K562 (cell line): ENCODE measurements around the gene ZNF584. TPM values are rescaled to one million over a fixed set of nuclear protein-coding genes. Genes with fewer than 3 reads are reported as not detected.
A peak's percentile ranks its signal among the peaks of the same experiment; 100 is the strongest.

Source experiments
- BRF2 ChIP-seq: IDR thresholded peaks from 3 replicates; pipeline ENCODE4 v1.6.1; 2011; ENCODE audit warnings: borderline replicate concordance, mild to moderate bottlenecking; ENCODE audit not compliant: insufficient read length, insufficient read depth
- GABPA ChIP-seq: fragments of 200-800 bp; sonication (Bioruptor generic); conservative IDR thresholded peaks from 2 replicates; pipeline ENCODE4 v1.6.1; 2016; ENCODE audit warnings: low read depth, missing genetic modification characterization, missing compliant biosample characterization
- HMGN3 ChIP-seq: IDR thresholded peaks from 2 replicates; pipeline ENCODE4 v1.6.1; 2011; ENCODE audit warnings: borderline replicate concordance, low read depth, mild to moderate bottlenecking, mixed read lengths, low read length; ENCODE audit not compliant: insufficient read length; ENCODE audit errors: extremely low read depth
- IRF9 ChIP-seq: fragments of 450-650 bp; IDR thresholded peaks from 2 replicates; pipeline ENCODE4 v1.6.1; 2016; ENCODE audit warnings: missing biosample characterization, missing genetic modification characterization
- MED1 ChIP-seq: sonication (generic); formaldehyde crosslinking; IDR thresholded peaks from 2 replicates; pipeline ENCODE4 v1.8.1; 2023; ENCODE audit warnings: missing genetic modification reagents, borderline replicate concordance
- NCOA1 ChIP-seq: fragments of 450-650 bp; IDR thresholded peaks from 2 replicates; pipeline ENCODE4 v1.6.1; 2016; ENCODE audit warnings: low read depth
- NONO ChIP-seq, 2 experiments: fragments of 200-400 bp in 1 of 2; fragments of 450-650 bp in 1 of 2; formaldehyde crosslinking in 1 of 2; IDR thresholded peaks; 2 replicates each; pipeline ENCODE4 v1.6.1; 2017; ENCODE audit warnings: low read depth in 2 of 2, mild to moderate bottlenecking in 2 of 2, moderate library complexity in 2 of 2, low read length in 1 of 2
- NR0B1 ChIP-seq: fragments of 450-650 bp; IDR thresholded peaks from one replicate; pipeline ENCODE4 v1.6.1; 2018; ENCODE audit warnings: mild to moderate bottlenecking, moderate library complexity; ENCODE audit not compliant: partially characterized antibody
- PHF8 ChIP-seq: fragments of 200-600 bp; sonication (generic); IDR thresholded peaks from 2 replicates; pipeline ENCODE4 v1.6.1; 2012; ENCODE audit warnings: mixed run types, mild to moderate bottlenecking, inconsistent platforms, low read length, moderate library complexity, borderline replicate concordance
- RAD51 ChIP-seq: fragments of 450-650 bp; IDR thresholded peaks from 2 replicates; pipeline ENCODE4 v1.7.1; 2016; ENCODE audit warnings: low read depth, mild to moderate bottlenecking, borderline replicate concordance
- RFX5 ChIP-seq: IDR thresholded peaks from 2 replicates; pipeline ENCODE4 v1.6.1; 2011; ENCODE audit warnings: low read depth, mild to moderate bottlenecking, improper control_type of control experiment, low read length
- SRSF1 ChIP-seq: fragments of 200-400 bp; formaldehyde crosslinking; IDR thresholded peaks from 2 replicates; pipeline ENCODE4 v1.6.1; 2017; ENCODE audit warnings: mild to moderate bottlenecking, low read depth, low read length, moderate library complexity
- TFE3 ChIP-seq: fragments of 450-650 bp; formaldehyde crosslinking; IDR thresholded peaks from 2 replicates; pipeline ENCODE4 v1.4.0; 2020; ENCODE audit warnings: mild to moderate bottlenecking, mixed read lengths
- ZNF644 ChIP-seq: fragments of 200-800 bp; sonication (Bioruptor generic); IDR thresholded peaks from 2 replicates; pipeline ENCODE4 v1.6.1; 2016; ENCODE audit warnings: low read depth, missing genetic modification characterization, missing compliant biosample characterization
- ZNF785 ChIP-seq: fragments of 250-450 bp; sonication (Bioruptor Pico); IDR thresholded peaks from 2 replicates; pipeline ENCODE4 v1.4.0; 2020; ENCODE audit warnings: mild to moderate bottlenecking
- polyA plus RNA-seq, 8 experiments: library from polyadenylated mRNA; depleted of rRNA in 4 of 8; stranded (reverse) in 5 of 8; unstranded in 3 of 8; fragments of >200 nt; fragmentation: Nextera tagmentation in 2 of 8; fragmentation: Illumina TruSeq in 1 of 8; extraction: Ambion mirVana in 2 of 8; extraction: Trizol in 1 of 8; gene quantifications; 2 replicates each; pipeline versions ENCODE4 v1.2.1 to v1.2.3, GENCODE V29; 2011 to 2014; ENCODE audit warnings: inconsistent platforms in 1 of 8, missing spikeins in 1 of 8
- total RNA-seq, 7 experiments: library from RNA; depleted of rRNA in 6 of 7; stranded (reverse); fragments of >200 nt in 6 of 7; fragmentation: Illumina TruSeq in 2 of 7; extraction: Trizol in 2 of 7; gene quantifications; 2 replicates each; pipeline versions ENCODE4 v1.2.1 to v1.2.3, GENCODE V29; 2011 to 2021; ENCODE audit warnings: low replicate concordance in 1 of 7
- TF ChIP-seq, protein P1 (sequence below): fragments of 250-450 bp; sonication (Bioruptor Pico); IDR thresholded peaks from 2 replicates; pipeline ENCODE4 v1.8.0; 2021; ENCODE audit warnings: borderline replicate concordance, mild to moderate bottlenecking, moderate library complexity; ENCODE audit not compliant: poor library complexity, severe bottlenecking

ZNF584 gene
- total and polyA plus RNA-seq, 9 of the 15 experiments (the other 6 are each of a cell fraction or from before 2014, with no cell fraction given), result 5.8 to 43.4 (median 24.6) TPM

- TF ChIP-seq ZNF644 (tag), result no peak
- peak; percentile 99 for TF ChIP-seq TFE3
- TF ChIP-seq, protein P1, sequence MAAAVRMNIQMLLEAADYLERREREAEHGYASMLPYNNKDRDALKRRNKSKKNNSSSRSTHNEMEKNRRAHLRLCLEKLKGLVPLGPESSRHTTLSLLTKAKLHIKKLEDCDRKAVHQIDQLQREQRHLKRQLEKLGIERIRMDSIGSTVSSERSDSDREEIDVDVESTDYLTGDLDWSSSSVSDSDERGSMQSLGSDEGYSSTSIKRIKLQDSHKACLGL (CRISPR knock-in tag), result no peak
- TF ChIP-seq HMGN3, result peak; percentile 32
- peak; percentile 99 for TF ChIP-seq RAD51
- peak; percentile 77; the same call in 1 of the 2 replicates for TF ChIP-seq PHF8
- TF ChIP-seq SRSF1, result no peak
- no peak for TF ChIP-seq NCOA1
- no peak for TF ChIP-seq BRF2
- no peak for TF ChIP-seq MED1
- TF ChIP-seq ZNF785 (CRISPR knock-in tag), result no peak
- TF ChIP-seq NR0B1, result no peak
- TF ChIP-seq IRF9 (tag), result no peak
- peak; percentile 13 to 65; a peak in 2 of 4 replicates for TF ChIP-seq NONO (IDR thresholded peaks at IDR 0.05; ENCODE audit: low read depth in 2 of 2, low read length in 1 of 2)
- no peak for TF ChIP-seq RFX5
- TF ChIP-seq GABPA (tag), result peak; percentile 93
Measured at GRCh38 chr19:58466760-58467589, 58.5 kb downstream of the ZNF584 start, which contains the start of gene ZNF324 (continued).
